NB4 (cell line): ENCODE measurements around the gene HCAR2.
A peak's percentile ranks its signal among the peaks of the same experiment; 100 is the strongest.
"Not testable (repeated sequence)": the region's sequence is repeated elsewhere in the genome, so short reads cannot be mapped to it uniquely, and the experiment has no call there.

ENCODE experiments used
- DNase-seq: peaks from one replicate; pipeline ENCODE4 v3.0.0; 2010; ENCODE audit warnings: low read depth
- H3K4me3 ChIP-seq: one replicate; pipeline ENCODE4 v1.5.1; 2011; ENCODE audit warnings: mild to moderate bottlenecking, low read depth, low read length, moderate library complexity
- CTCF ChIP-seq: IDR thresholded peaks from one replicate; pipeline ENCODE4 v1.5.1; 2012; ENCODE audit warnings: low read depth, low read length
- MAX ChIP-seq: IDR thresholded peaks from 2 replicates; pipeline ENCODE4 v1.6.1; 2011; ENCODE audit warnings: low read depth, low read length
- MYC ChIP-seq: IDR thresholded peaks from 2 replicates; pipeline ENCODE4 v1.6.1; 2011; ENCODE audit warnings: low read depth, low read length
- POLR2A ChIP-seq: IDR thresholded peaks from 2 replicates; pipeline ENCODE4 v1.6.1; 2011; ENCODE audit warnings: mild to moderate bottlenecking; ENCODE audit not compliant: insufficient read length; ENCODE audit errors: extremely low read depth

HCAR2 gene

GRCh38 chr12:122684297-122684813 is 18.8 kb downstream of the HCAR2 start:
- no peak overlapping the region for H3K4me3 ChIP-seq
- no peak for TF ChIP-seq MYC
- DNase-seq = no peak

GRCh38 chr12:122681814-122682213 is 21.3 kb downstream of the HCAR2 start:
- no peak overlapping the region for H3K4me3 ChIP-seq
- TF ChIP-seq MYC = no peak
- no peak for TF ChIP-seq MAX
- no peak for TF ChIP-seq POLR2A
- no peak for TF ChIP-seq CTCF
- peak; percentile 89 for DNase-seq

GRCh38 chr12:122680989-122681388 is 22.2 kb downstream of the HCAR2 start:
- DNase-seq, H3K4me3 ChIP-seq: not testable (repeated sequence)

GRCh38 chr12:122676781-122677180 is 26.4 kb downstream of the HCAR2 start:
- not testable (repeated sequence) for H3K4me3 ChIP-seq, DNase-seq

- not testable (repeated sequence) for DNase-seq, H3K4me3 ChIP-seq
Observed at GRCh38 chr12:122676015-122676414, 27.1 kb downstream of the HCAR2 start.

GRCh38 chr12:122672515-122672914 is 30.6 kb downstream of the HCAR2 start:
- no peak for TF ChIP-seq CTCF
- TF ChIP-seq MAX = no peak
- TF ChIP-seq POLR2A = no peak
- no peak for TF ChIP-seq MYC
- H3K4me3 ChIP-seq = no peak overlapping the region
- no peak for DNase-seq

GRCh38 chr12:122669397-122670070 is 33.6 kb downstream of the HCAR2 start:
- no peak for DNase-seq
- no peak for TF ChIP-seq MAX
- no peak overlapping the region for H3K4me3 ChIP-seq

- DNase-seq = no peak
- TF ChIP-seq MYC = no peak
- TF ChIP-seq POLR2A = no peak
- TF ChIP-seq MAX = no peak
- TF ChIP-seq CTCF = no peak
- no peak overlapping the region for H3K4me3 ChIP-seq
Observed at GRCh38 chr12:122668268-122668667, 34.9 kb downstream of the HCAR2 start.

- TF ChIP-seq MYC = no peak
- no peak for TF ChIP-seq CTCF
- no peak for TF ChIP-seq MAX
- no peak for TF ChIP-seq POLR2A
Observed at GRCh38 chr12:122665759-122666158, 37.4 kb downstream of the HCAR2 start.

More at GRCh38 chr12:122665759-122666158, 37.4 kb downstream of the HCAR2 start:
- no peak for DNase-seq
- H3K4me3 ChIP-seq = no peak overlapping the region
